GM12875 (cell line): Measurements from ENCODE around the gene ZNF91.
"Not testable (repeated sequence)": the region's sequence is repeated elsewhere in the genome, so short reads cannot be mapped to it uniquely, and the experiment has no call there.

ENCODE experiments used
- H3K4me3 ChIP-seq: one replicate; pipeline ENCODE4 v1.5.1; 2011; ENCODE audit warnings: low read depth, low read length, control low read depth
- TF ChIP-seq, protein P1 (sequence below): IDR thresholded peaks from 2 replicates; pipeline ENCODE4 v1.5.1; 2011; ENCODE audit warnings: low read depth, mild to moderate bottlenecking, control low read depth, inconsistent platforms, low read length, moderate library complexity, borderline replicate concordance; ENCODE audit not compliant: insufficient read depth

ZNF91 gene

GRCh38 chr19:23399443-23399842 lies 4.2 kb upstream of the ZNF91 start:
- TF ChIP-seq, protein P1, sequence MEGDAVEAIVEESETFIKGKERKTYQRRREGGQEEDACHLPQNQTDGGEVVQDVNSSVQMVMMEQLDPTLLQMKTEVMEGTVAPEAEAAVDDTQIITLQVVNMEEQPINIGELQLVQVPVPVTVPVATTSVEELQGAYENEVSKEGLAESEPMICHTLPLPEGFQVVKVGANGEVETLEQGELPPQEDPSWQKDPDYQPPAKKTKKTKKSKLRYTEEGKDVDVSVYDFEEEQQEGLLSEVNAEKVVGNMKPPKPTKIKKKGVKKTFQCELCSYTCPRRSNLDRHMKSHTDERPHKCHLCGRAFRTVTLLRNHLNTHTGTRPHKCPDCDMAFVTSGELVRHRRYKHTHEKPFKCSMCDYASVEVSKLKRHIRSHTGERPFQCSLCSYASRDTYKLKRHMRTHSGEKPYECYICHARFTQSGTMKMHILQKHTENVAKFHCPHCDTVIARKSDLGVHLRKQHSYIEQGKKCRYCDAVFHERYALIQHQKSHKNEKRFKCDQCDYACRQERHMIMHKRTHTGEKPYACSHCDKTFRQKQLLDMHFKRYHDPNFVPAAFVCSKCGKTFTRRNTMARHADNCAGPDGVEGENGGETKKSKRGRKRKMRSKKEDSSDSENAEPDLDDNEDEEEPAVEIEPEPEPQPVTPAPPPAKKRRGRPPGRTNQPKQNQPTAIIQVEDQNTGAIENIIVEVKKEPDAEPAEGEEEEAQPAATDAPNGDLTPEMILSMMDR: no peak
- no peak overlapping the region for H3K4me3 ChIP-seq

DNA sequence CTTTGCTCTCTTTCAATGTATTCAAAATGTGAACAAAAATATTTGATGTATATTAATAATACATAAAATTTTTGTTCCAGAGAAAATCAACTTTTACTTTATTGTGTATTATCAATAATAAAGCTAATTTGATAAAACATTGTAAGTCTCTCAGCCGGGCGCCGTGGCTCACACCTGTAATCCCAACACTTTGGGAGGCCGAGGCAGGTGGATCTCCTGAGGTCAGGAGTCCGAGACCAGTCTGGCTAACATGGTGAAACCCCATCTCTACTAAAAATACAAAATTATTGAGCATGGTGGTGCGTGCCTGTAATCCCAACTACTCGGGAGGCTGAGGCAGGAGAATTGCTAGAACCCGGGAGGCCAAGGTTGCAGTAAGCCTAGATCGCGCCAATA lies 449 bp upstream of the ZNF91 start:
- not testable (repeated sequence) for H3K4me3 ChIP-seq

DNA sequence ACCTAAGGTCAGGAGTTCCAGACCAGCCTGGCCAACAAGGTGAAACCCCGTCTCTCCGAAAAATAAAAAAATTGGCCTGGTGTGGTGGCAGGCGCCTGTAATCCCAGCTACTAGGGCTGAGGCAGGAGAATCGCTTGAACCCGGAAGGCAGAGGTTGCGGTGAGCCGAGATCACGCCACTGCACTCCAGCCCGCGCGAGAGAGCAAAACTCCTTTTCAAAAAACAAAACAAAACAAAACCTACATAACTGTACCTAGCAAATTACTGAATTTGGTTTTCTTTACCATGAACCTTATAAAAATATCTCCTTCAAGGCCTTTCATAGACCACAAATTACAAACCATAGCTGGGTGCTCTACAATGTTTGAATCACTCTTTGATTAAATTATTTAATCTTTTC lies 760 bp downstream of the ZNF91 start:
- H3K4me3 ChIP-seq: peak overlapping the region; percentile 71
- TF ChIP-seq, protein P1: no peak

DNA sequence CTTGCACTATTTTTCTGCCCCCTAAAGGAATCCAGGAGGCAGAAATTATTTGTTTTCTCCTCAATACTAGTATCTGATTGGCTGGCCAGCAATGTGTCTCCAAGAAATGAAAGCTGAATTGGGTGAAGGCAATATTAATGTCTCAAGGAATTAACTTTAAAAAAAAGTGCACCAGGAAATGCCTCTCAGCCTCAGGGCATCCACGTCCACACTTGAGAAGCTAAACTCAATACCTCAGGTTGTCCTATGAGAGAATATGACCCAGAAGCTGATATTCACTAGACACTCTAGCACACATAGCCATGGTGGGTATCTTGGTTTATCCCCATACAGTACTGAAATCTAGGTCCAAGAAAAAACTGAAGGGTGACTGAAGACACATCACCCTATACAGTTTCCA lies 2.1 kb downstream of the ZNF91 start:
- H3K4me3 ChIP-seq: no peak overlapping the region
- TF ChIP-seq, protein P1: no peak

DNA sequence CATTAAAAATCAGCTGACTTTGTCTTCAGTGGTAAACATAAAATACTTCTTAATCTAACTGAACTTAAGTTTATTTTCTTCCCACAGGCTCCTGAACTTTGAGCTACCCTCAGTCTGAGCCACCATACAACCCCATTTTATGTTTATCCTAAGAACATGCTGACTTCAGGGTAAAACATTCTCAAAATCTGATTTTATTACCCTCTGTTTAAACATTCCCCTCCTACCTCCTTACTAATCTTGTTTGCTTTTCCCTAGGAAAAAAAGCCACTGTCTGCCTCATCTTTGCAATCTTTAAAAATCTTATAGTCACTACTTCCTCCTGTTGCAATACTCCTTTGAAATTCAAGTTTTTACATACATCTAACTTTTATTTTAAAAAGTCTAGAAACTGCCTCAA lies 4.0 kb downstream of the ZNF91 start:
- TF ChIP-seq, protein P1: no peak
- H3K4me3 ChIP-seq: no peak overlapping the region

DNA sequence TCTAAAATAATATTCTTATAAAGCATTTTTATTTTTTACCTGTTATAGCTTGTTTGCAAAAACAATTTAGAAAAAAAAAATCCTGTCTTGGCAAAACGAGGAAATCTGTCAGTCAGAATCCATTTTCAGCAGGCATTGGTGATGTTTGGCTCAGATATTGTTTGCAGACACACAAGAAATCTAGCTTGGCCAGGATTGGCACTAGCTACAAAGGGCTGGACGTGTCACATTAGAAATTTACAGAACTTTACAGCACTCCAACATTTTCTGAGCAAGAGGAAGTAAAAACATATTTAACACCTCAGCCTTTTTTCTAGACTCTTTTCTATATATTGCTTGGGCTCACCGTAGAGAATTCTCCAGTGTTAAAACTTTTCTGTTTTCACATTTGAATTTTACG lies 9.9 kb downstream of the ZNF91 start:
- no peak overlapping the region for H3K4me3 ChIP-seq
- TF ChIP-seq, protein P1: no peak

GRCh38 chr19:23384858-23385257 lies 10.4 kb downstream of the ZNF91 start:
- TF ChIP-seq, protein P1: no peak
- no peak overlapping the region for H3K4me3 ChIP-seq

DNA sequence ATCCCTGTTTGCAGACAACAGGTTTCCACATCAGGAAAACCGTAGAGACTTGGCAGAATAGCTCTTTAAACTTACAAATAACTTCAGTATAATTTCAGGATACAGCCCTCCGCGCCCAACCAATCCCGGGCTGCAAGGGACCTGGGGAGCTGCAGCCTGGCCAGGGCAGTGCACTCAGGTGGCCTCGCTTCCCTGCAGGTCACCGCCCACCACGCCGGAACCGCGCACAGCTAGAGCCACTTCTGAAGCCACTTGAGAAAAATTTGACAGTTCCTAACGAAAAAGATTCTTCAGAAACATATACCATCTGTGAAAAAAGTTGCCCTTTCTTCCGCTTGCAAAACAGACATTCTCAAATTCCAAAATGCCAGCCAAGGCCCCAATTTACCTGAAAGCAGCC lies 11.1 kb downstream of the ZNF91 start:
- TF ChIP-seq, protein P1: no peak
- no peak overlapping the region for H3K4me3 ChIP-seq
